Measurements from ENCODE around the gene ZNF587. TPM values are rescaled to one million over a fixed set of nuclear protein-coding genes. Genes with fewer than 3 reads are reported as not detected.
"Not testable (repeated sequence)": the region's sequence is repeated elsewhere in the genome, so short reads cannot be mapped to it uniquely, and the experiment has no call there.

Gene ZNF587
- total RNA-seq, 1 donor from 2014 or later: 25.0 TPM

- peak; percentile 30 for DNase-seq
These were observed 37.7 kb downstream of the ZNF587 start for GRCh38 chr19:57887195-57887941.

DNA sequence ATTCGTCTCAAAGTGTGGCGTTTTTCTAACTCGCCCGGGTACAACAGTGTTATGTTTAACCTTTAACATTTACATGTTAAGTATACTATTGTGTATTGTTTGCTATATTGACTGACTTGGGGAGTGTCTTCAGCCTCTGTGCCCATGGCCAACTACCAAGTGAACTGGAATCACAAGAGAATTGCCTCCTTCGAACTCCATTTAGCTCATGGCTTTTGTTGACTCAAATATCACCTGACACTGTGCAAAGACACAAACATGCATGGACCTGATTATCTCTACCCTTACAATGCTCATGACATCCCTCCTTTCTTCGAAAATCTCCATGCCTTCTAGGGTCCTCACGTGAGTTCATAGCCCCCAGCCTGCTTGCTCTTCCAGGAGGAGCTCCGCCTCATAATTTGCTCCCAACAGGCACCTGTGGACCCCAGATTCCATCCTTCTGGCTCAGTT lies 38.5 kb downstream of the ZNF587 start:
- peak; percentile 33 for DNase-seq

- peak; percentile 95 for DNase-seq
These were observed 39.0 kb downstream of the ZNF587 start, which contains the start of gene ZNF814 for GRCh38 chr19:57888560-57889231. Gene ZNF814, minus strand, starts transcription at chr19:57889037. Its CDS starts 235 bp downstream, at chr19:57888802.

DNA sequence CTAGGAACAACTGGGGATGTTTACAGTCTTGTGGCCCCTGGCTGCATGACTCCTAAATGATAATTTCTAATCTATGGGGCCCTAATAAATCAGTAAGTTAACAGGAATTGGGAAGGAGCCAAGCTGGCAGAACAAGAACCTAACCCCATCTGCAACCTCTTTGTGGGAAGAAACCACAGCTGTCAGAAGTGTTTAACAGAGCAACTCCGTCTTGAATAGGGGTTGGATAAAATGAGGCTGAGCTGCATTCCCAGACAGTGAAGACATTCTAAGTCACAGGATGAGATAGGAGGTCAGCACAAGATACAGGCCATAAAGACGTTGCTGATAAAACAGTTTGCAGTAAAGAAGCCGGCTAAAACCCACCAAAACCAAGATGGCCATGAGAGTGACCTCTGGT lies 41.0 kb downstream of the ZNF587 start:
- DNase-seq: not testable (repeated sequence)

- no peak for DNase-seq
These were observed 50.7 kb downstream of the ZNF587 start for GRCh38 chr19:57900311-57900710.

DNA sequence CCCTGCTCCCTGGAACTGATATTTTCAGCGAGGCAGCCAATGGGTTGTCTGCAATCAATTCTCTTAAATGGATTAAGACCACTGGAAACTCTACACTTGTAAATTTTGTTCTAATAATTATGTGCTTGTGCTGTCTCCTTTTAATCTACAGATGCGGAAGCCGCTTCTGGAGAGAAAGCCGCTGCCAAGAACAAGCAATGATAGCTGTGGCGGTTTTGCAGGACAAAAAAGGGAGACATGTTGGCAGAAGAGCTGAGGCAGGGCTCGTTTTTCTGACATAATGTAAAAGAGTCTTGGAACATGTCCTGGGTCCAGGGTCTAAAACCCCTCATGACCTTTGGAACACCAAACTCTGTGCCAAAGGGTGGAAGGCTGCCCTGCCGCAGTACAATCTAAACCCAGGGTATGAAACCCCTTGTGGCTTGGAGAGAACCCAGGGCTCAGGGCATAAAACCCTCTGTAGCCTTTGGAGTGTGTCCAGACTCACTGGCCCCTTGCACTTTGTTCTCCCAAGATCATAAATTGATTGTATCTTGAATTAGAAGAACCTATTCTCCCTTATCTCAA lies 54.0 kb downstream of the ZNF587 start:
- DNase-seq: no peak

DNA sequence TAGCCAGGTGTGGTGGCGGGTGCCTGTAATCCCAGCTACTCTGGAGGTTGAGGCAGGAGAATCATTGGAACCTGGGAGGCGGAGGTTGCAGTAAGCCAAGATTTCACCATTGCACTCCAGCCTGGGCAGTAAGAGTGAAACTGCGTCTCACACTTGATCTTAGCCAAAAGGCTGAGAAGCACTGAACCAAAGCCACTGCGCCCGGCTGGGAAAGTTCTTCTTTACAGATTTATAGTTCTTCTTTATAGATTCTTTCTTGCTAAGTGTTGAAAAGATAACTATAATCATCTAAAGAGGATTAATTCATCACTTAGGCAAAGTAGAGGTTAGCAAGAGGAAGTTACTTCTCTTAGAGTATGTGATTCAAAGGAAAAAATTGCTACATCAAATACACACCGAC lies 55.6 kb downstream of the ZNF587 start:
- DNase-seq: no peak

- no peak for DNase-seq
These were observed 57.7 kb downstream of the ZNF587 start for GRCh38 chr19:57907394-57907793.

DNA sequence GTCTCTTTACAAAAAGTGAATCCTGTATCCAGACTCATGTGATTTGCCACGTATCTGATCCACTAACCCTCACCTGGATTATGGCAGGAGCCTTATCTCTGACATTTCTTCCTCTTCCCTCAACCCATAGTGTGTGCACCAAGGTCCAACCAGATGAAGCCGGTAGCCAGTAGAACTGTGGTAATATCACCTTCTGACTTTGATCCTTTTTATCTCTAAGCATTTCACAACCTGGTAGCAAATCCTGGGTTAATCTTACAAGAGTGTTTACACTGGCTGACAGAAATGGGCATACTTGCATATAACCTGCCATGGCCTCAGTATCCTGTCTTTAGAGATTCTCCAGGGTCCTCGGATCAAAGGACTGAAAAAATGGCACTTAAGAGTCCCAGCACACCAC lies 64.9 kb downstream of the ZNF587 start:
- DNase-seq: no peak

Other genes with a start within 250 kb of the ZNF587 start
- 5.1 TPM for gene ZNF530, start 250.0 kb upstream of the ZNF587 start, total RNA-seq
- gene ZNF134, start 235.6 kb upstream of the ZNF587 start, total RNA-seq: 23.3 TPM
- 19.0 TPM for gene ZNF211, start 216.7 kb upstream of the ZNF587 start, total RNA-seq
- not detected for gene ZSCAN4, start 180.9 kb upstream of the ZNF587 start, total RNA-seq
- 18.9 TPM for gene ZNF551, start 167.9 kb upstream of the ZNF587 start, total RNA-seq
- 13.1 TPM for gene ZNF154, start 140.7 kb upstream of the ZNF587 start, total RNA-seq
- 8.4 TPM for gene ZNF671, start 122.2 kb upstream of the ZNF587 start, total RNA-seq
- gene ZNF776, start 103.0 kb upstream of the ZNF587 start, total RNA-seq: 22.4 TPM
- 29.4 TPM for gene ZNF586, start 80.2 kb upstream of the ZNF587 start, total RNA-seq
- gene ZNF552, start 34.9 kb upstream of the ZNF587 start, total RNA-seq: 5.7 TPM
- 14.5 TPM for gene ZNF587B, start 19.6 kb upstream of the ZNF587 start, total RNA-seq
- 11.2 TPM for gene ZNF814, start 39.2 kb downstream of the ZNF587 start, total RNA-seq
- 24.7 TPM for gene ZNF417, start 66.7 kb downstream of the ZNF587 start, total RNA-seq
- 15.8 TPM for gene ZNF418, start 85.5 kb downstream of the ZNF587 start, total RNA-seq
- gene ZNF256, start 97.8 kb downstream of the ZNF587 start, total RNA-seq: 12.1 TPM
- gene C19orf18, start 124.7 kb downstream of the ZNF587 start, total RNA-seq: 0.82 TPM
- gene ZNF606, start 153.0 kb downstream of the ZNF587 start, total RNA-seq: 28.5 TPM
- gene ZSCAN1, start 184.2 kb downstream of the ZNF587 start, total RNA-seq: not detected
- 11.3 TPM for gene ZNF135, start 209.4 kb downstream of the ZNF587 start, total RNA-seq
- gene ZSCAN18, start 248.4 kb downstream of the ZNF587 start, total RNA-seq: 100 TPM